Astrocyte (in vitro differentiated cells and primary cell): ENCODE measurements around the gene AP5Z1. TPM values are rescaled to one million over a fixed set of nuclear protein-coding genes. Genes with fewer than 3 reads are reported as not detected.

Experiments
- DNase-seq: peaks from one replicate; pipeline ENCODE4 v3.0.0-alpha.2; 2010; ENCODE audit warnings: low read depth
- FAIRE-seq: peaks from 2 replicates; lab custom pipeline; 2011; peaks lifted over from hg19 to GRCh38; lab: Jason Lieb, UNC
- H2AFZ ChIP-seq: 2 replicates; pipeline ENCODE4 v1.6.0; 2012; ENCODE audit warnings: low read depth, low read length, inconsistent platforms
- H3K27ac ChIP-seq: 2 replicates; pipeline ENCODE4 v1.5.1; 2011; ENCODE audit warnings: low read depth, low read length, inconsistent platforms
- H3K27me3 ChIP-seq: 2 replicates; pipeline ENCODE4 v1.6.0; 2011; ENCODE audit warnings: low read length, inconsistent platforms; ENCODE audit not compliant: insufficient read depth
- H3K36me3 ChIP-seq: 2 replicates; pipeline ENCODE4 v1.5.1; 2011; ENCODE audit warnings: low read length, inconsistent platforms; ENCODE audit not compliant: insufficient read depth
- H3K4me1 ChIP-seq: 2 replicates; pipeline ENCODE4 v1.5.1; 2011; ENCODE audit warnings: low read length, inconsistent platforms; ENCODE audit not compliant: insufficient read depth
- H3K4me2 ChIP-seq: 2 replicates; pipeline ENCODE4 v1.6.0; 2012; ENCODE audit warnings: low read length, inconsistent platforms
- H3K4me3 ChIP-seq: 2 replicates; pipeline ENCODE4 v1.5.1; 2011; ENCODE audit warnings: low read depth, mild to moderate bottlenecking, low read length, inconsistent platforms; ENCODE audit not compliant: insufficient read depth
- H3K79me2 ChIP-seq: 2 replicates; pipeline ENCODE4 v1.6.0; 2012; ENCODE audit warnings: mild to moderate bottlenecking, low read length, inconsistent platforms; ENCODE audit not compliant: insufficient read depth
- H3K9ac ChIP-seq: 2 replicates; pipeline ENCODE4 v1.6.0; 2012; ENCODE audit warnings: mild to moderate bottlenecking, low read length, inconsistent platforms
- H3K9me3 ChIP-seq: 2 replicates; pipeline ENCODE4 v1.5.1; 2012; ENCODE audit warnings: low read depth, mild to moderate bottlenecking, low read length, inconsistent platforms; ENCODE audit not compliant: insufficient read depth
- H4K20me1 ChIP-seq: 2 replicates; pipeline ENCODE4 v1.6.0; 2012; ENCODE audit warnings: low read length, inconsistent platforms; ENCODE audit not compliant: insufficient read depth
- H3K27ac Mint-ChIP-seq: one replicate; pipeline ENCODE4 v1.8.0; 2021; ENCODE audit warnings: mild to moderate bottlenecking, mixed read lengths; ENCODE audit not compliant: unreplicated experiment
- H3K27me3 Mint-ChIP-seq: one replicate; pipeline ENCODE4 v1.8.0; 2021; ENCODE audit warnings: low read depth, mixed read lengths; ENCODE audit not compliant: unreplicated experiment
- H3K36me3 Mint-ChIP-seq: one replicate; pipeline ENCODE4 v1.8.0; 2021; ENCODE audit warnings: low read depth, mixed read lengths; ENCODE audit not compliant: unreplicated experiment
- H3K4me1 Mint-ChIP-seq: one replicate; pipeline ENCODE4 v1.8.0; 2021; ENCODE audit warnings: low read depth, mixed read lengths; ENCODE audit not compliant: unreplicated experiment
- H3K4me3 Mint-ChIP-seq: one replicate; pipeline ENCODE4 v1.8.0; 2021; ENCODE audit warnings: mild to moderate bottlenecking, moderate library complexity, mixed read lengths; ENCODE audit not compliant: unreplicated experiment
- H3K9me3 Mint-ChIP-seq: one replicate; pipeline ENCODE4 v1.8.0; 2021; ENCODE audit warnings: mild to moderate bottlenecking, mixed read lengths; ENCODE audit not compliant: unreplicated experiment
- CTCF ChIP-seq: IDR thresholded peaks from 2 replicates; pipeline ENCODE4 v1.5.1; 2011; ENCODE audit warnings: low read depth, mild to moderate bottlenecking, inconsistent platforms, low read length, moderate library complexity; ENCODE audit not compliant: insufficient read depth
- EZH2 ChIP-seq: IDR thresholded peaks from 2 replicates; pipeline ENCODE4 v1.6.1; 2012; ENCODE audit warnings: mild to moderate bottlenecking, low read length, inconsistent platforms; ENCODE audit not compliant: insufficient read depth
- total RNA-seq: library from RNA; stranded (reverse); gene quantifications from 2 replicates; pipeline ENCODE4 v1.2.1, GENCODE V29; 2021

AP5Z1 gene
- total RNA-seq, 1 donor from 2014 or later: 75.6 TPM

- TF ChIP-seq CTCF (no peak), EZH2 (no peak)
- Histone ChIP-seq H3K36me3 (peaks cover 5% of the 10 kb centered on the region), H4K20me1 (no peaks in the 10 kb centered on the region), H3K9me3 (no peaks in the 10 kb centered on the region), H3K79me2 (peaks cover 54% of the 10 kb centered on the region), H3K4me1 (peaks cover 33% of the 10 kb centered on the region), H3K27me3 (no peaks in the 10 kb centered on the region), H3K9ac (peak overlapping the region; percentile 82), H3K4me3 (no peak overlapping the region), H2AFZ (no peak overlapping the region), H3K4me2 (peak overlapping the region; percentile 80), H3K27ac (peak overlapping the region; percentile 93)
- H3K9me3 Mint-ChIP-seq: no peaks in the 10 kb centered on the region
- peaks cover 44% of the 10 kb centered on the region for H3K36me3 Mint-ChIP-seq
- DNase-seq (peak; percentile 99), FAIRE-seq (no peak)
- peak overlapping the region; percentile 71 for H3K4me3 Mint-ChIP-seq
- H3K27ac Mint-ChIP-seq: peak overlapping the region; percentile 94
- no peaks in the 10 kb centered on the region for H3K27me3 Mint-ChIP-seq
- H3K4me1 Mint-ChIP-seq: peaks cover 44% of the 10 kb centered on the region
Observed at GRCh38 chr7:4744391-4745264, 30.8 kb upstream of the AP5Z1 start.

DNA sequence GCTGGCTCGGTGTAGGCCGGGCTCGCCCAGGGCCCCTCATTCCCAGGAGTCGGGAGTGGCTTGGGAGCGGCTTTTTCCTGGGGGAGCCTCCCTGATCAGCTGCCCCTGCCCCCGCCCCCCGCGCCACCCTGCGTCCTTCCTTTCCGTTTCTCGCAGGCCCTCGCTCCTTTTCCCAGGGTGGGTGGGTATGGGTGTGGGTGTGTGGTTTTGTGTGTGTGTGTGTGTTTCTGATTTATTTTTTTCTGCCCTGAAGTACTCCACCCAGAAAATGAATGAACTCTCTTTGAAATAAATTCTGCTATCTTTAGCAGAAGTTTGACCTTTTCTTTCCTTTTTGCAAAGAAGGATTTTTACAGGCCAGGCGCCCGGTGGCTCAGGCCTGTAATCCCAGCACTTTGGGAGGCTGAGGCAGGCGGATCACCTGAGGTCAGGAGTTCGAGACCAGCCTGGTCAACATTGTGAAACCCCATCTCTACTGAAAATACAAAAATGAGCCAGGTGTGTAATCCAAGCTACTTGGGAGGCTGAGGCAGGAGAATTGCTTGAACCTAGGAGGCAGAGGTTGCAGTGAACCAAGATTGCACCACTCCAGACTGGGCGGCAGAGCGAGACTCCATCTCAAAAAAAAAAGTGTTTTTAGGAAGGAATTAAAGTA is 30.0 kb upstream of the AP5Z1 start:
- no peaks in the 10 kb centered on the region for H3K9me3 Mint-ChIP-seq
- H3K27ac ChIP-seq: peak overlapping the region; percentile 93

More for the DNA sequence above, 30.0 kb upstream of the AP5Z1 start:
- Histone ChIP-seq H3K27me3 (no peaks in the 10 kb centered on the region), H3K4me1 (peaks cover 30% of the 10 kb centered on the region), H3K4me2 (peak overlapping the region; percentile 80), H3K4me3 (peak overlapping the region; percentile 30), H3K79me2 (peaks cover 55% of the 10 kb centered on the region), H3K9ac (peak overlapping the region; percentile 82), H3K36me3 (peaks cover 5% of the 10 kb centered on the region), H3K9me3 (no peaks in the 10 kb centered on the region), H4K20me1 (peaks cover 4% of the 10 kb centered on the region), H2AFZ (no peak overlapping the region)
- H3K4me1 Mint-ChIP-seq: peaks cover 40% of the 10 kb centered on the region
- peak overlapping the region; percentile 96 for H3K27ac Mint-ChIP-seq
- no peaks in the 10 kb centered on the region for H3K27me3 Mint-ChIP-seq
- DNase-seq (no peak), FAIRE-seq (no peak)
- H3K36me3 Mint-ChIP-seq: peaks cover 44% of the 10 kb centered on the region
- TF ChIP-seq EZH2 (no peak), CTCF (no peak)
- H3K4me3 Mint-ChIP-seq: peak overlapping the region; percentile 45
